DOHH2 (cell line): Measurements from ENCODE around the gene KIF1B.

ENCODE experiments used
- CTCF ChIP-seq: fragments of 200-600 bp; sonication (generic); IDR thresholded peaks from one replicate; pipeline ENCODE4 v1.5.1; 2014; ENCODE audit warnings: antibody characterized with exemption, mild to moderate bottlenecking, low read depth, low read length; ENCODE audit not compliant: poor library complexity, severe bottlenecking
- EZH2phosphoT487 ChIP-seq: fragments of 200-600 bp; sonication (generic); IDR thresholded peaks from 2 replicates; pipeline ENCODE4 v1.6.1; 2017; ENCODE audit warnings: borderline replicate concordance, mild to moderate bottlenecking, antibody characterized with exemption, low read length, moderate library complexity, mixed read lengths

- TF ChIP-seq CTCF = no peak
- no peak for TF ChIP-seq EZH2phosphoT487
These were observed 177.5 kb downstream of the KIF1B start for GRCh38 chr1:10387677-10388386.
